Measurements from ENCODE around the gene UTF1. TPM values are rescaled to one million over a fixed set of nuclear protein-coding genes. Genes with fewer than 3 reads are reported as not detected.

The UTF1 gene
- total RNA-seq, 1 donor from 2014 or later, result not detected

- no peak for FAIRE-seq
Measured at GRCh38 chr10:133196221-133196915, 33.6 kb upstream of the UTF1 start.

GRCh38 chr10:133196936-133197758, 32.9 kb upstream of the UTF1 start:
- no peak for FAIRE-seq
- no peak for DNase-seq (ENCODE audit: low spot score in 2 of 2)

More at GRCh38 chr10:133196221-133196915, 33.6 kb upstream of the UTF1 start:
- DNase-seq (ENCODE audit: low spot score in 2 of 2), result no peak

DNA sequence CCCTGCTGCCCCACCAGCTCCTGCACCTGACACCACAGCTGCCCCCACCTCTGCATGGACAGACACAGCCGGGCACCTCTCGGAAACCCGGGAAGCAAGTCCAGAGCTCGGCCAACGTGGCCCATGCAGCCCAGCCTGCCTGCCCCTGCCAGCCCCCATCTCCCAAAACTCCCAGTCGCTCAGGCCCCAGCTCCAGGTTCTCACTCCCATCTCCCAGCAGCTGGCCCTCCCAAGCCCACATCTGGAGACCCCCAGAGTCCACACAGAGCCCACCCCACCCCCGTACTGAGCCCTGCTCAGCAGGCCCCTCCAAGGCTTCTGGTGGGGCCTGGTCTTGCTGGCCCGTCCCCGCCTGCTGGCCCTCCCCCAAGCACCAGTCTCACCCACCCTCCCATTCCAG, 32.2 kb upstream of the UTF1 start:
- DNase-seq (ENCODE audit: low spot score in 2 of 2) (no peak), FAIRE-seq (no peak)

GRCh38 chr10:133198206-133198605, 31.8 kb upstream of the UTF1 start:
- DNase-seq (ENCODE audit: low spot score in 2 of 2), result no peak
- no peak for FAIRE-seq

DNA sequence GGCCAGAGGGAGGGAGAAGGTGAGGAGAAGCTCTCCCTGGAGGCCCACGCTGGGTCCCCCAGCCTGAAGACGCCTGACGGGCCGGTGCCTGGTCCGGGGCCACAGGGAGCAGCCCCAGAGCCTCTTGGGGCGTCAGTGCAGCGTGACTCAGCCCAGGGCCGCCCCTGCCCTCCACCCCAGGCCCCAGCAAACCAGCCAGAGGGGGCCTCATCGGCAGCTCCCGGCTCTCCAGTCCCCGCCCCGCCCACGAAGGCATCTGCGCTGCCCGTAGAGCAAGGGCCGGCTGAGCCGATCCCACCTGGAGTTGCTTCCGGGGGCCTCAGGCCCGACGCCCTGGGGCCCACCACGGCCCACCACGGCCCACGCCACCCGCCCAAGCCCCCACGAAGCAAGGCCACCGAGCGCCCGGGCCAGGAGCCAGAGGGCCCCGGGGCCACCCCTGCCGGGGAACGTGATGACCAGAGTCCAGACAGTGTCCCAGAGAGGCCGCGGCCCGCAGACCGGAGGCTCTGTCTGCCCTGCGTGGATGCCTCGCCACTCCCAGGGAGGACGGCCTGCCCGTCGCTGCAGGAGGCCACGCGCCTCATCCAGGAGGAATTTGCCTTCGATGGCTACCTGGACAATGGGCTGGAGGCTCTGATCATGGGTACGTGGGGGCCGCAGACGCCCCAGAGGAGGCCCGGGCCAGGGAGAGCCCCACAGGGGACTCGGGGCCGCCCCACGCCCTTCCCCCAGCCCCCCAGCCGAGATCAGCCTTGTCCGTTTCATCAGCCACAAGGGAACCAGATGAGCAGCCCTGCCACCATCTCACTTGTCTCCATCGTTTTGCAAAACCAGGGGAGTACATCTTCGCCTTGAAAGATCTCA, 31.2 kb upstream of the UTF1 start:
- FAIRE-seq (no peak), DNase-seq (ENCODE audit: low spot score in 2 of 2) (no peak)

DNA sequence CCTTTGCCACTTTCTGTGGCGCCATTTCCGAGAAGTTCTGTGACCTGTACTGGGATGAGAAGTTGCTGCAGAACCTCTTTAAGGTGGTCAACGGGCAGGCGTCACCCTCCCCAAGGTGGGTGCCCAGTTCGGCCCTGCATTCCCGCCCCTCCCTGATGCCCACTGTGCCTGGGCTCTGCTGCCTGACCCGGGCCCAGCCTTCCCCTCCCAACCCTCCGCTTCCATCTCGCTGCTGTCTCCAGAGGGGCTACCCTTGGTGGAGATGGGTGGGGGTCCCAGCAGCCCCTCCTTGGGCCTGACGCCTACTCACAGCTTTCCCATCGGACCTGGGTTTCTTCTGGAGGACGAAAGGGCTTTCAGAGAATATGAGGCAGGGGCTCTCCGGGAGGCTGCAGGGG, 30.5 kb upstream of the UTF1 start:
- FAIRE-seq (no peak), DNase-seq (ENCODE audit: low spot score in 2 of 2) (no peak)

DNA sequence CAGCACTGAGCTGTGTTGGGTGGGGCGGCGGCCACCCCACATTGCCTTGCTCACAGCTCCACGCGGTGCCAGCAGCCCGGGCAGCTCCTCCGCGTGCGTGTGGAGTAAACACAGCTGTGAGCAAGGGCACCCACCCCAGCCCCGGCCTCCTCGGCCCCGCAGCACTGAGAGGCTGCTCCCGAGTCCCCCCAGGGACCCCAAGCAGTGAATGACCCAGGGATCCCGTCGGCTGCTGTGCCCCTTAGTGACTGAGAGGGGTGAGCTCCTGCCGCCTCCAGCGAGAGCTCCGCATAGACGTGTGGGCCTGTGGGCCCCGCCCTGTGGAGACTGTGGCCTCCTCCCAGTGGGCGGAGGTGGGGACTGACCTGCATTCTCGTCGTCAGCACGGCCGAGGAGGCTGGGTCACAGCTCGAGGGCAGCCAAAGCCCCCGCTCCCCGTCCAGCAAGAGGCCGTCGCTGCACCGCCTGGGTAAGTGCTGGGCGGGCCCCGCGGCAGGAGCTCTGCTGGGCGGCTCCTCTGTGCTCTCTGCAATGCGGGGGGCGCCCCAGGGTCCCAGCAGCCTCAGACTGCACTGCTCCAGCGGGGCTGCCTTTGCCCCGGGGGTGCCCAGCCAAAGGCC, 29.9 kb upstream of the UTF1 start:
- DNase-seq (ENCODE audit: low spot score in 2 of 2), result no peak
- FAIRE-seq, result no peak

DNA sequence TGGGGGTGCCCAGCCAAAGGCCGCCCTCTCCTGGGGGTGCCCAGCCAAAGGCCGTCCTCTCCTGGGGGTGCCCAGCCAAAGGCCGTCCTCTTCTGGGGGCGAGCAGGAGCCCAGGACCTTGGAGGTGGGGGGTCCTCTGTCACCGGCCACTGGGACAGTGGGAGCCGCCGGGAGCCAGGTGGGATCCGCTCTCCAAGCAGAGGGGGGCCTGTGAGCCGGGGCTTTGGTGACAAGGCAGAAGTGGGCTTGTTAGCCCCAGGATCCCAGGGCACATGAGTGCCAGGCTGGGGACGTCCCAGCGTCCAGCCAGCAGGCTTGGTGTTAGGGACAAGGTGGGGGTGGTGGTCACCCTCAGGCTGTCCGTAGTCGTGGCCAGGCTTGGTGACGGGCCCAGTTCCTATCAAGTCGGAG, 29.4 kb upstream of the UTF1 start:
- DNase-seq (ENCODE audit: low spot score in 2 of 2), result no peak
- no peak for FAIRE-seq

GRCh38 chr10:133201151-133201947, 28.7 kb upstream of the UTF1 start:
- FAIRE-seq (no peak), DNase-seq (ENCODE audit: low spot score in 2 of 2) (no peak)

DNA sequence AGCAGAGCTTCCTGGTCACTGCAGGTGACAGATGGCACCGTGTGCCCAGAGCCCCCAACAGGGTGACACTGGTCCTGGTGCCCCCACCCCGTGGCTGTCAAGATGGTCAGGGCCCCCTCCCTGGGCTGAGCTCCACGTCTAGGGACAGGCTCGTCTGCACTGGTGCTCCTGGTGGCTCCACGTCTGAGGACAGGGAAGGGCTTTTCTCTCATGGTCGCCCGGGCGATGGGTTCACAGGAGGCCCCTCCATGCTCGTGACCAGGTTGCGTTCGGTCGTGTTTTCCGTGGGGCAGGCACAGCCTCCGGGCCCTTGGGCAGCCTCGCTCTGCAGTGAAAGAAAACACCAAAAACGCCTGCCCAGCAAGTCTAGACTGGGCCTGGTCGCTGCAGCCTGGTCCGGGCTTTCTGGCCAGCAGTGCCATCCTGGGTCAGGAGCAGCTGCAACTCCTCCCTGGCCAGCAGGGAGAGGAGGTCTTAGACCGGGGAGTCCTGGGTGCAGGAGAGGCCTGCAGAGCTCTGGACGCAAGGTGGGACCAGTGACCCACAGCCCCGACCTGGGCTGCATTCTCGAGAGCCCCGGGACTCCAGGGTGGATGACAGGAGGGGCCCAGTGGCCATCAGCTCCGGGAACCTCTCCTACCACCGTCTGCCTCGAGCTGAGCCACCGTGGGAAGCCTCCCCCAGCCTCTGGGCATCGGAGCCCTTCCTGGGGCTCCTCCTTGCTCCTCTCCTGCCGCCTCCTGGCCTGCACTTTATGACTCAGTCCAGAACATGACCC, 27.9 kb upstream of the UTF1 start:
- FAIRE-seq (no peak), DNase-seq (ENCODE audit: low spot score in 2 of 2) (no peak)

GRCh38 chr10:133202778-133203651, 27.0 kb upstream of the UTF1 start:
- DNase-seq (ENCODE audit: low spot score in 2 of 2), result no peak
- FAIRE-seq, result no peak

GRCh38 chr10:133203652-133204195, 26.3 kb upstream of the UTF1 start:
- DNase-seq (ENCODE audit: low spot score in 2 of 2), result no peak
- FAIRE-seq, result no peak

DNA sequence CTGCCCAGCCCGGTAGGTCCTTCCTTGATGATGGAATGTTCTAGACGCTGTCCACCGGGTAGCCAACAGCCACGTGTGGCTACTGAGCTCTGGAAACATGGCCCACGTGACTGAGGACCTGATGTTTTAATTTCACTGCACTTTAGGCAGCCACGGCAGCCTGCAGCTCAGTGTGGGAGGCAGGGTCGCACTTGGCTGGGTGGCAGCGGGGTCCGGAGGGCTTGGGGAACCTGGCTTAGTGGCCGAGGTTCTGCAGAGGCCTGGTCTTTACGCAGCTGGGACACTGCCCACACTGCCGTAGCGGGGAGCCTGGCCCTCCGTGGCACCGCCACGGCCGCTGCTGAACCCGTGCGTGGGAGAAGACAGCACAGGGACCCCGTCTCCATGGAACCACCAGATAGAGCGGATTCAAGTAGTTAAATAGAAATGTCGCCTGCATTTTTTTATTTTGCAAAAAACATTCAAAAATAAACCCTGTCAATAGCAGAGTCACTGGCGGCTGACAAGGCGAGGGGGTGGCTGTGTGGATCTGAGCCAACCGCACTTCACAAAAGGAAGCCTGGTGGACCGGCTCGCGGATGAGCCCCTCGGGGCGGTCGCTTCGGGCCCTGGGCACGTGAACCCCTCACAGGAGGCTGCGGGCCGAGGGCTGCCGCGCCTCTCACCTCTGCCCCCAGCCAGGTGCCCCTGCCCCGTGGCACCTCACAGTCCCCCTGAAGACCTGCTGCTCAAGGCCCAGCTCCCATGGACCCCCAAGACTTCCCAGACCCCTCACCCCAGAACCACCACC, 25.6 kb upstream of the UTF1 start:
- no peak for FAIRE-seq
- DNase-seq (ENCODE audit: low spot score in 2 of 2), result no peak

GRCh38 chr10:133205146-133205545, 24.9 kb upstream of the UTF1 start:
- DNase-seq (ENCODE audit: low spot score in 2 of 2) (no peak), FAIRE-seq (no peak)

- DNase-seq (ENCODE audit: low spot score in 2 of 2) (no peak), FAIRE-seq (no peak)
Measured at GRCh38 chr10:133206356-133207040, 23.5 kb upstream of the UTF1 start.

DNA sequence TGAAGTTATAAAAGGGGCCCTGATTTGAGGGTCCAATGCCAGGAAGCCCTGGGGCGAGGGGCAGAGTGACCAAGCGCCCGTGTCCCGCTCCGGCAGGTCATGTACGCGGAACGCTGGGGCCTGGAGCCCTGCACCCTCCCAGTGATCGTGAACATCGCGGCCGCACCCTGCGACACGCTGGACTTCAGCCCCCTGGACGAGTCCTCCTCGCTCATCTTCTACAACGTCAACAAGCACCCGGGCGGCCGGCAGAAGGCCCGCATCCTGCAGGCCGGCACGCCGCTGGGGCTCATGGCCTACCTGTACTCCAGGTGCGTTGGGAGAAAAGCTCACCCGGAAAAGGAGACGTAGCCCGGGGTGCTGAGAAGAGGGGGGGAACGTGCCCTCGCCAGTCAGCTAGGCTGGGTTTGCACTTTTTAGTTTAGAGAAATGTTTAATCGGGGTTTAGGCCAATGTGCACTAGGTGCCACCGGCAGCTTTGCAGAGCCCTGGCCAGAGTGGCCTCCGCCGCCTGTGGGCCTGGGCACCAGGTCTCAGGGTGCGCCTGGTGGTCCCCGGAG, 22.9 kb upstream of the UTF1 start:
- DNase-seq (ENCODE audit: low spot score in 2 of 2), result no peak
- no peak for FAIRE-seq
